ENCODE measurements around the gene ITGA6.
A peak's percentile ranks its signal among the peaks of the same experiment; 100 is the strongest.

ITGA6 gene

DNA sequence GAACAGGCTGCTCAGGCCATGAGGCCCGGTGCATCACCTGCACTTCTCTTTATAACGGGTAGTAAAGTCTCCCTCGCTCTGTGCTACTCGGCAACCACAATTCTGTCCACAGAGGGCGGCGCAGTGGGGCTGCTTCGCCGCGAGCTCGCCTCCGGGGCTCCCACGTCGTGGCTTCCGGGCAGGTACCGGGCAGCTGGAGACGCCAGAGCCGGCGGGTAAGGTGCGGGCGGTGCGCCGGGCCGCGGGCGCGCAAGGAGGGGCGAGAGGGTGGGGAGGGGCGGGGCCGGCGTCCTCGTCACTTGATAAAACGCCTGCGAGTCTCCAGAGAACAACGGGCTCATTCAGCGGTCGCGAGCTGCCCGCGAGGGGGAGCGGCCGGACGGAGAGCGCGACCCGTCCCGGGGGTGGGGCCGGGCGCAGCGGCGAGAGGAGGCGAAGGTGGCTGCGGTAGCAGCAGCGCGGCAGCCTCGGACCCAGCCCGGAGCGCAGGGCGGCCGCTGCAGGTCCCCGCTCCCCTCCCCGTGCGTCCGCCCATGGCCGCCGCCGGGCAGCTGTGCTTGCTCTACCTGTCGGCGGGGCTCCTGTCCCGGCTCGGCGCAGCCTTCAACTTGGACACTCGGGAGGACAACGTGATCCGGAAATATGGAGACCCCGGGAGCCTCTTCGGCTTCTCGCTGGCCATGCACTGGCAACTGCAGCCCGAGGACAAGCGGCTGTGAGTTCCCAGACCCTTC lies at the start of gene ITGA6:
ITGA6 (plus strand) TSS at position 331 of the 734 bp plus-strand sequence.
- peak; percentile 47 for DNase-seq (ENCODE audit: low read depth, low spot score)

- DNase-seq (ENCODE audit: low read depth, low spot score) = no peak
Observed at GRCh38 chr2:172380436-172381274, 46.7 kb upstream of the ITGA6 start.

DNA sequence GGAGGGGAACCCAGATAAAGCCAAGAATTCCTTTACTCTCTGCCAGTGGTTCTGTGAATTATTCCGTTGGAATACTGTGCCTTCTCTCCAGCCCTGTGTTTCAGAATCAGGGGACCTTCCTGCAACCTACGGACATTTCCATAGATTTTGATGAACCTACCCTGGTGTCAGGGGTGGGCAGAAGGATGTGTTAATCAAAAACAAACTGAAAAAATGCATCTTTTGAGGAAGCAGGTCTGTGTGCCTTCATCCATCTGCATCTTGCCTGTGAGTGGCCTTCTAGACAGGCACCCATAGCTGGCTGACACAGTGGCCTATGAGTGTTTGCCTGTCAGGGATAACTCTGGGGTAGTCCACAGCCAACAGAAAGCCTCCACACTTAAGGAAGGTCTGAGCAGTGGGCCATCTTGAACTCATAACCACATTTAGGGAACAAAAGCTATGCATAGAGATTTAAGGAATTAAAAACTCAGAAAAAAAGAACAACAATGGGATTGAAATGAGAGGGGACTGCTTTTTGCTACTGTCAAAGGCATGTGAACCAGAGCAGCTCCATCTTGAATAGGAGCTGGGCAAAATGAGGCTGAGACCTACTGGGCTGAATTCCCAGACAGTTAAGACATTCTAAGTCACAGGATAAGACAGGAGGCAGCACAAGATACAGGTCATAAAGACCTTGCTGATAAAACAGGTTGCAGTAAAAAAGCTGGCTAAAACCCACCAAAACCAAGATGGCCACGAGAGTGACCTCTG lies 45.9 kb upstream of the ITGA6 start:
- no peak for DNase-seq (ENCODE audit: low read depth, low spot score)

- DNase-seq (ENCODE audit: low read depth, low spot score) = no peak
Observed at GRCh38 chr2:172387361-172387760, 40.0 kb upstream of the ITGA6 start.

GRCh38 chr2:172389685-172390339 lies 37.6 kb upstream of the ITGA6 start:
- DNase-seq (ENCODE audit: low read depth, low spot score) = no peak

- no peak for DNase-seq (ENCODE audit: low read depth, low spot score)
Observed at GRCh38 chr2:172394002-172394401, 33.4 kb upstream of the ITGA6 start.

GRCh38 chr2:172395503-172395902 lies 31.9 kb upstream of the ITGA6 start:
- no peak for DNase-seq (ENCODE audit: low read depth, low spot score)

DNA sequence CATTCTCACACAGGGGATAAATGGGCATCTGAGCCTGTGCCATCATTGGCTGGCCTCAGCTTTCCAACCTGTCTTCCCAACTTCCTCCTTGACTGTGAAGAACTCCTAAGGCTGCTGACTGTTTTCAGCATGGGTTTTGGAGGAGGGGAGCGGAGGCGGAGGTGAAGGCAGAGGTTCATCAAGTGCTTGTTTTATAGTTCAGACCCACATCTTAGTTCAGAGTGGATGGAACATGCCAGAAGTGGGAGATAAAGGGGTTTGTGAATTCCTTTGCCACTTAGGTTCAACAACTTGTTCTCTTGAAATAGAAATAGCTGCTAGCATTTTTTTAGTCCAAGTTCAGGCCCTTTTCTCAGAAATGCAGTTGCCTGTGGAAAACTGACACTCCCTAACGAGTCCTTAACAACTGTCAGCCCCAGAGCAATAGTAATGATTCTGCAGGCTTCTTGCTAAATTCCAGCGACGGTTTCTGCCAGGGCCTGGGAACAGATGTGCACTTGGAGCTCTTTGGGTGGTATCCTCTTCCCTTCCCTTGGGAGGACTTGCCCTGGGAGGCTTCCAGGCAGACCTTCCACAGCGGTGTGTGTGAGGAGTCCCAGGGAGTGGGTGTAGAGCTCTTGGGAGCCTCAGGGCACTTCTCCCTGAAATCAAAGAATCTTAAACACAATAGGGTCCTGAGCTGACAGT lies 30.1 kb upstream of the ITGA6 start:
- no peak for DNase-seq (ENCODE audit: low read depth, low spot score)

- DNase-seq (ENCODE audit: low read depth, low spot score) = no peak
Observed at GRCh38 chr2:172398440-172398839, 28.9 kb upstream of the ITGA6 start.

DNA sequence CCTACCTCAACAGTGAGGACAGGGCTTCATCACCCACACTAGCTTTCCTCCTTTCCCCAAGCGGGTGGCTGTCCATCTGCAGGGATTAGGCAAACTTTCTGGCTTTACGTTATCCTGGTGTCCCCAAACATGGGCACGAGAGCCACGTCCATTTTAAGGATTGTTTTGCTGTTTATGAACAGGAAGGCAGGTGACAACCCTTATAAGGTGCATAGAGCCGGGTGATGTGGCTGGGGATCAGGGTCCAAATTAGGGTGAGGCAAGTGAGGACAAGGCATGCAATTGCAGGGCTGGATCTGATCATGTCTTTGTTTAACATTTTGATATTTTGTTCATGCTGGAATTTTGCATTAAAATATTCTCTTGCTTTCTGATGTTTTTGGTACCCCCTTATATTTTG lies 27.6 kb upstream of the ITGA6 start:
- DNase-seq (ENCODE audit: low read depth, low spot score) = no peak

DNA sequence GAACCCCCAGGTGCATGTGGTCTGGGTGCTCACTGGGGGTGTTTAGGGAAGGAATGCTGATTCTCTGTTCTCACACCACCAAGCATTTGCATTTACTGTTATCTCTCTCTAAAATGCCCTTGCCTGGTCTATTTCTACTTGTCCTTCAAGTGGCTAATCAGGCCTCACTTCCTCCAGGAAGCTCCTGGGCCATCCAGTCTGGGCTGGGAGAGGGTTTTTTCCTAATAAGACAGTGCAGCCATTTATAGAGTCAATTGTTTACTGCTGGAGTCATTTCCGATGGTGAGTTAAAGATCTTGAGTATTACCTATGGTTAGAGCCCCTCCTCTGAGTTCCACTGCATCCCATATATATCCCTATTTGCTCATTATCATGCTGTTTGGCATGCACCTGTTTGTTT lies 25.2 kb upstream of the ITGA6 start:
- no peak for DNase-seq (ENCODE audit: low read depth, low spot score)

- DNase-seq (ENCODE audit: low read depth, low spot score) = no peak
Observed at GRCh38 chr2:172403402-172403801, 24.0 kb upstream of the ITGA6 start.

DNA sequence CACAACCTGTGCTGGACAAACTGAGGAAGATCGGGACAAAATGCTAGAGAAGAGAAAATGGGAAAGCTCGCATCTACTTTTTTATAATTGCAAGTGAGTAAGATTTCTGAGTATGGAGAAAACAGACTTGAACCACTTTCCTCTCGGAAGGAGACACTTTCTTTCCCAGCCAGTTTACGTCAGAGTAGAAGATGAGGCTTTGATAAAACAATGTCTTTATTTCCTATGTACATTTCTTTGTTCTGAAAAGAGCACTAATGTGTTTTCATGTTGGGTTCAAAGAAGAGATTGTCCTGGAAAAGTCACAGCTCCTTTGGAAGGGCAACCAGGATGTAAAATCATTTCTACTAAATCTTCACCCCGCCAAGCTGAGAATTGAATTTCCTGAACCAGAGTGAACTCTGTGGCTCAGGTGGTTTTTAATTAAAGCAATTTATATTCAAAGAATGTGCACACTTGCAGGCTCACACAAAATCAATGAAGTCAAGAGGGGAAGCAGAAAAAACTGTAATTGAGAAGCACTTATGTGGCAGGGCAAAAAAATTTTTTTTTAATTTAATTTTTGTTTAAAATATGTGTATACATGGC lies 23.4 kb upstream of the ITGA6 start:
- DNase-seq (ENCODE audit: low read depth, low spot score) = no peak

GRCh38 chr2:172404824-172405223 lies 22.6 kb upstream of the ITGA6 start:
- no peak for DNase-seq (ENCODE audit: low read depth, low spot score)

DNA sequence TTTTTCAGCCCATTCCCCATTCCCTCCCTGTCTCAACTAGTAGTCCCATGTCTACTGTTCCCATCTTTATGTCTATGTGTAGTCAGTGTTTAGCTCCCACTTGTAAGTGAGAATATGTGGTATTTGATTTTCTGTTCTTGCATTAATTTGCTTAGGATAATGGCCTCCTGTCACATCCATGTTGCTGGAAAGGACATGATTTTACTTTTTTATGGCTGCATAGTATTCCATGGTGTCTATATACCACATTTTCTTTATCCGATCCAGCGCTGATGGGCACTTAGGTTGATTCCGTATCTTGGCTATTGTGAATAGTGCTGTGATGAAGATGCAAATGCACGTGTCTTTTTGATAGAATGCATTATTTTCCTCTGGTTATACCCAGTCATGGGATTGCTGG lies 21.7 kb upstream of the ITGA6 start:
- no peak for DNase-seq (ENCODE audit: low read depth, low spot score)

- DNase-seq (ENCODE audit: low read depth, low spot score) = no peak
Observed at GRCh38 chr2:172408143-172408766, 19.1 kb upstream of the ITGA6 start.

GRCh38 chr2:172409042-172409441 lies 18.3 kb upstream of the ITGA6 start:
- DNase-seq (ENCODE audit: low read depth, low spot score) = no peak

DNA sequence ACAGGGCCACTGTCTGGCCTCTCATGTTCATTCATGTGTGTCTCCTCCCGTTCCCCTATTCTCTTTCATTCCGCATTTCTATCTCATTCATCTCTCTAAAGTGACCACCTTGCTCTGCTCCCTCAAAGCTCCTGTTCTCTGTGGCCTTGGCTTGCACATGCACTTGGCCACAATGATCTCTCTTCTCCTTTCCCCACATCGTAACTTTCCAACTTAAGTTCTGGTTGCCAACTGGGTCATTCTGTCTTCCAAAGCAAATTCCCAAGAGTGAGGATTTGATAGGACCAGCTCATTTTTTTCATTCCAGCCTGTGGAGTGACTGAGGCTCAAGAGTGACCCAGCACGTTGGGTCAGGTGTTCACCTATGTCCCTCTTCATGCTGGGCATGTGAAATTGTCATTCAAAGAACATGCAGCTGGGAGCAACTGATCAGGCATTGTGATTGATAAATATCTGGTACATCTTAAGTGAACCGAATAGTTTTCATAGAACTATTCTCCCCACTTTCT lies 14.3 kb upstream of the ITGA6 start:
- no peak for DNase-seq (ENCODE audit: low read depth, low spot score)

DNA sequence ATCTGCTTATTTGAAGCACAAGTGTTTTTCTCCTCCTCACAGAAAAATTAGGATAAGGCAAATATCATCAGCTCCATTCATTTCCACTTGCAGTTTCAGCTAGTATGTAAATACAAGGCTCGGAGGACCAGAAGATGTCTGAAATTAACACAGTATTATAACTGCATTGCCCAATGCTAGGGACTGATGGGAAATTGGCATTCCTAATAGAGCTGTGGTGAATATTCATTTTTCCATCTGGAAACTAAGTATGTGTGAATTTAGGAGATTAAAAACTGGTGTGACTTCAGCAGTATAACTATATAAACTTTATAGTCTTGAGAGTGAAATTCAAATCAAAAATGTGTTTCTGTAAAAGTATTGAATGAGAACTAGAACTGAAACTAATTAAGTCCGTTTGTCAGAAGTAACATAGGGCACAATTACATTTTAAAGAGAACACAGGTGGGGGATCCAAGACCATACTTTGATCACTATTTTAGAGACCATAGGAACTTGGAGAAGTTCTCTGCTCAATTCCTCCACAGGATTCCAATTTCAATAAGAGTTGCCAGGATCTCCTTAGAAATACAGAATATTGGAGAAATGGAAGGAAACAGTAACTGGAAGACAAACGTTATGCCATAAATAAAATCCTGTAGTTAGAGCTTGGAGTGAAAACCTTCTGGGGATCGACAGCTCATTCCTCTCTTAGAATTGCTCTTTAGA lies 12.1 kb upstream of the ITGA6 start:
- no peak for DNase-seq (ENCODE audit: low read depth, low spot score)

GRCh38 chr2:172415865-172416183 lies 11.6 kb upstream of the ITGA6 start:
- no peak for DNase-seq (ENCODE audit: low read depth, low spot score)

Data from activated CD4-positive, CD25-positive, alpha-beta regulatory T cell treated with anti-CD3 and anti-CD28 coated beads, Interleukin-2, amount 50 U/mL, for 16 hours (primary cell).